ENCODE measurements around the gene PIEZO2.

DNA sequence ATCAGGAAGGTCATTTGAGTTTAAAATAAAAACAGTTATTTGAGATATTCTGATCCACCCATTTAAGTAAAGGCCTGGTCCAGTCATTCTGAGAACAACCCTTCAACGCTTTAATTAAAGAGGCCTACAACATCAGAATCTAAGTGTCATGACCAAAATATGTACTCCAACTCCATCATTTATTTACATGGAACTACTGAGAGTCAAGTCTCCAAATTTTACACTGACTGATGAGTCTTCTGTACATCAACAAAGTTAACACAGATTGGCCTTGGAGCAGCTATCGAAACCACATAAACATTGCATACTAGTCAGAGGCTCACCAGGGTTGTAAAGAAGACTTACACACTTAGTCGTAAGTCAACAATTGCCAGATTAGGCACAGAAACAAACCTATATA, 37.1 kb downstream of the PIEZO2 start:
- no peak for TF ChIP-seq EP300 (IDR thresholded peaks at IDR 0.05)
- TF ChIP-seq, protein P1, sequence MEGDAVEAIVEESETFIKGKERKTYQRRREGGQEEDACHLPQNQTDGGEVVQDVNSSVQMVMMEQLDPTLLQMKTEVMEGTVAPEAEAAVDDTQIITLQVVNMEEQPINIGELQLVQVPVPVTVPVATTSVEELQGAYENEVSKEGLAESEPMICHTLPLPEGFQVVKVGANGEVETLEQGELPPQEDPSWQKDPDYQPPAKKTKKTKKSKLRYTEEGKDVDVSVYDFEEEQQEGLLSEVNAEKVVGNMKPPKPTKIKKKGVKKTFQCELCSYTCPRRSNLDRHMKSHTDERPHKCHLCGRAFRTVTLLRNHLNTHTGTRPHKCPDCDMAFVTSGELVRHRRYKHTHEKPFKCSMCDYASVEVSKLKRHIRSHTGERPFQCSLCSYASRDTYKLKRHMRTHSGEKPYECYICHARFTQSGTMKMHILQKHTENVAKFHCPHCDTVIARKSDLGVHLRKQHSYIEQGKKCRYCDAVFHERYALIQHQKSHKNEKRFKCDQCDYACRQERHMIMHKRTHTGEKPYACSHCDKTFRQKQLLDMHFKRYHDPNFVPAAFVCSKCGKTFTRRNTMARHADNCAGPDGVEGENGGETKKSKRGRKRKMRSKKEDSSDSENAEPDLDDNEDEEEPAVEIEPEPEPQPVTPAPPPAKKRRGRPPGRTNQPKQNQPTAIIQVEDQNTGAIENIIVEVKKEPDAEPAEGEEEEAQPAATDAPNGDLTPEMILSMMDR (IDR thresholded peaks at IDR 0.05) = no peak
- no peak for TF ChIP-seq POLR2AphosphoS5 (IDR thresholded peaks at IDR 0.05)
